ENCODE measurements around the gene SHH.

The SHH gene

GRCh38 chr7:155792315-155792960, 19.8 kb downstream of the SHH start:
- no peak for DNase-seq (ENCODE audit: low spot score)

GRCh38 chr7:155791836-155792235, 20.4 kb downstream of the SHH start:
- DNase-seq (ENCODE audit: low spot score) = no peak

- no peak for DNase-seq (ENCODE audit: low spot score)
These were observed 21.0 kb downstream of the SHH start for GRCh38 chr7:155791214-155791737.

- no peak for DNase-seq (ENCODE audit: low spot score)
These were observed 21.6 kb downstream of the SHH start for GRCh38 chr7:155790666-155791065.

GRCh38 chr7:155789001-155789725, 23.1 kb downstream of the SHH start:
- no peak for DNase-seq (ENCODE audit: low spot score)

GRCh38 chr7:155788616-155789000, 23.7 kb downstream of the SHH start:
- no peak for DNase-seq (ENCODE audit: low spot score)

GRCh38 chr7:155787171-155787851, 25.0 kb downstream of the SHH start:
- no peak for DNase-seq (ENCODE audit: low spot score)

GRCh38 chr7:155786491-155786890, 25.8 kb downstream of the SHH start:
- no peak for DNase-seq (ENCODE audit: low spot score)

- DNase-seq (ENCODE audit: low spot score) = peak; percentile 65
These were observed 26.7 kb downstream of the SHH start for GRCh38 chr7:155785536-155785935.

GRCh38 chr7:155782466-155782865, 29.8 kb downstream of the SHH start:
- DNase-seq (ENCODE audit: low spot score) = no peak

- no peak for DNase-seq (ENCODE audit: low spot score)
These were observed 30.8 kb downstream of the SHH start for GRCh38 chr7:155781433-155781832.

- DNase-seq (ENCODE audit: low spot score) = no peak
These were observed 31.4 kb downstream of the SHH start for GRCh38 chr7:155780884-155781283.

GRCh38 chr7:155778349-155778748, 33.9 kb downstream of the SHH start:
- DNase-seq (ENCODE audit: low spot score) = no peak

GRCh38 chr7:155776606-155777005, 35.7 kb downstream of the SHH start:
- no peak for DNase-seq (ENCODE audit: low spot score)

GRCh38 chr7:155775691-155776090, 36.6 kb downstream of the SHH start:
- DNase-seq (ENCODE audit: low spot score) = no peak

GRCh38 chr7:155774947-155775346, 37.3 kb downstream of the SHH start:
- DNase-seq (ENCODE audit: low spot score) = no peak

- DNase-seq (ENCODE audit: low spot score) = no peak
These were observed 38.7 kb downstream of the SHH start for GRCh38 chr7:155773531-155773930.

GRCh38 chr7:155770241-155770640, 42.0 kb downstream of the SHH start:
- DNase-seq (ENCODE audit: low spot score) = no peak

GRCh38 chr7:155769701-155770100, 42.6 kb downstream of the SHH start:
- DNase-seq (ENCODE audit: low spot score) = no peak

- no peak for DNase-seq (ENCODE audit: low spot score)
These were observed 45.0 kb downstream of the SHH start for GRCh38 chr7:155766966-155767916.

- DNase-seq (ENCODE audit: low spot score) = no peak
These were observed 45.9 kb downstream of the SHH start for GRCh38 chr7:155766386-155766785.

- no peak for DNase-seq (ENCODE audit: low spot score)
These were observed 46.8 kb downstream of the SHH start for GRCh38 chr7:155765458-155765857.
